Measurements from ENCODE around the gene ZBTB8A. TPM values are rescaled to one million over a fixed set of nuclear protein-coding genes. Genes with fewer than 3 reads are reported as not detected.
A peak's percentile ranks its signal among the peaks of the same experiment; 100 is the strongest.

The ZBTB8A gene
- total RNA-seq, 1 donor from 2014 or later, result 12.0 TPM

DNA sequence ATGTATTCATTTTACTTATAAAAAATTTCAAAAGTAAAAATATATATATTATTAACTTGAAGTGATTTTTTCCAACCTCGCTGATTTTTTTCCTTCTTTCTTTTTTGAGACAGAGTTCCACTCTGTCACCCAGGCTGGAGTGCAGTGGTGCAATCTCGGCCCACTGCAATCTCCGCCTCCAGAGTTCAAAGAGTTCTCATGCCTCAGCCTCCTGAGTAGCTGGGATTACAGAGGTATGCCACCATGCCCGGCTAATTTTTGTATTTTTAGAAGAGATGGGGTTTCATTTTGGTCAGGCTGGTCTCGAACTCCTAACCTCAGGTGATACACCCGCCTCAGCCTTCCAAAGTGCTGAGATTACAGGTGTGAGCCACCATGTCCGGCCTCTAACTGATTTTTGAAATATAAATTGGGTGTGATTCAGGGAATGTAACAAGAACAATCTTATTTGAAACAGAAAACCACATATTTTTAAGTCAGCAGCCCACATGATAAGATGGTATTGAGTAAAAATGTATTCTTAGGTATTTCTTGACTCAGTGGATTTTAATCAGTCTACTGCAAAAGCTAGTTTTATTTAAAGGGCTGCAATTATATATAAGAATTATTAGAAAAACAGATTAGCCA lies 44.4 kb upstream of the ZBTB8A start:
- no peaks in the 10 kb centered on the region for H3K27me3 Mint-ChIP-seq (ENCODE audit: unreplicated experiment)
- peaks cover 2% of the 10 kb centered on the region for H3K9me3 Mint-ChIP-seq (ENCODE audit: unreplicated experiment)
- no peak overlapping the region for H3K27ac Mint-ChIP-seq (ENCODE audit: unreplicated experiment)
- no peaks in the 10 kb centered on the region for H3K36me3 Mint-ChIP-seq (ENCODE audit: unreplicated experiment)
- TF ChIP-seq, protein P1, sequence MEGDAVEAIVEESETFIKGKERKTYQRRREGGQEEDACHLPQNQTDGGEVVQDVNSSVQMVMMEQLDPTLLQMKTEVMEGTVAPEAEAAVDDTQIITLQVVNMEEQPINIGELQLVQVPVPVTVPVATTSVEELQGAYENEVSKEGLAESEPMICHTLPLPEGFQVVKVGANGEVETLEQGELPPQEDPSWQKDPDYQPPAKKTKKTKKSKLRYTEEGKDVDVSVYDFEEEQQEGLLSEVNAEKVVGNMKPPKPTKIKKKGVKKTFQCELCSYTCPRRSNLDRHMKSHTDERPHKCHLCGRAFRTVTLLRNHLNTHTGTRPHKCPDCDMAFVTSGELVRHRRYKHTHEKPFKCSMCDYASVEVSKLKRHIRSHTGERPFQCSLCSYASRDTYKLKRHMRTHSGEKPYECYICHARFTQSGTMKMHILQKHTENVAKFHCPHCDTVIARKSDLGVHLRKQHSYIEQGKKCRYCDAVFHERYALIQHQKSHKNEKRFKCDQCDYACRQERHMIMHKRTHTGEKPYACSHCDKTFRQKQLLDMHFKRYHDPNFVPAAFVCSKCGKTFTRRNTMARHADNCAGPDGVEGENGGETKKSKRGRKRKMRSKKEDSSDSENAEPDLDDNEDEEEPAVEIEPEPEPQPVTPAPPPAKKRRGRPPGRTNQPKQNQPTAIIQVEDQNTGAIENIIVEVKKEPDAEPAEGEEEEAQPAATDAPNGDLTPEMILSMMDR (IDR thresholded peaks at IDR 0.05; ENCODE audit: partially characterized antibody, unreplicated experiment), result no peak
- no peak for DNase-seq
- H3K4me3 Mint-ChIP-seq (ENCODE audit: unreplicated experiment), result no peak overlapping the region
- H3K4me1 Mint-ChIP-seq (ENCODE audit: low read depth, unreplicated experiment), result peaks cover 3% of the 10 kb centered on the region

DNA sequence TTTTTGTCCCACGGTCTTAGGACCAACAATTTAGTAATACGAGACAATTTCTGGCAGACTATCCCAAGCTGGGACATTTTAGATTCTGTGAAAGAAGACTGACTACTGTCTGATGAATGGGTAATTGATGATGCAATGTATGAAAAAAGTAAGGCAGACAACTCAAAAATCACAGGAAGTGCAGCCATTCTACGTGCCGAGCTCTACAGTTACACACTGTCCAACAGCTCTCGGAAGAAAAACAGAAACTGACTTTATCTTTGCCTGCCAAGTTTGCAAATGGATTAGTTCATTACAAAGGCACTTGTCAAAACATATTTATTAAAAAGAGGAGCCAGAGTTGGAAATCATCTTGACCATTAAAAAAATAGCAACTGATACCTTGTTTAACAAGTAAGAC lies 43.1 kb upstream of the ZBTB8A start:
- peaks cover 2% of the 10 kb centered on the region for H3K9me3 Mint-ChIP-seq (ENCODE audit: unreplicated experiment)
- DNase-seq, result no peak
- no peak overlapping the region for H3K27ac Mint-ChIP-seq (ENCODE audit: unreplicated experiment)
- no peaks in the 10 kb centered on the region for H3K36me3 Mint-ChIP-seq (ENCODE audit: unreplicated experiment)
- TF ChIP-seq, protein P1 (IDR thresholded peaks at IDR 0.05; ENCODE audit: partially characterized antibody, unreplicated experiment), result no peak
- no peaks in the 10 kb centered on the region for H3K27me3 Mint-ChIP-seq (ENCODE audit: unreplicated experiment)
- H3K4me1 Mint-ChIP-seq (ENCODE audit: low read depth, unreplicated experiment), result peaks cover 3% of the 10 kb centered on the region
- no peak overlapping the region for H3K4me3 Mint-ChIP-seq (ENCODE audit: unreplicated experiment)

DNA sequence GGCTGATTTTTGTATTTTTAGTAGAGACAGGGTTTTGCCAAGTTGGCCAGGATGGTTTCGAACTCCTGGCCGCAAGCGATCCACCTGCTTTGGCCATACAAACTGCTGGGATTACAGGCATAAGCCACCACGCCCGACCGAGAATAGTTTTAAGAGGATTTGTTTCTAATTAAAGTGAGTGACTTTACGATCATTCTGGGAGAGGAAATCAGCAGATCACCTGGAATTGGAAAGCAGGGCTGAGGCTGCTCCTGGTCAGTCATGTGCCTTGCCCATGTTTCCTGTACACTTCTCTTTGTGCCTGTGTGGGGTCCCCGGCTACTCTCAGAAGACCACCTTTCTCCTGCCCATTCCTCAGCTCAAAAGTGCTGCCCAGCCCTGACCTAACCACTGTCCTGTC lies 40.5 kb upstream of the ZBTB8A start:
- no peaks in the 10 kb centered on the region for H3K36me3 Mint-ChIP-seq (ENCODE audit: unreplicated experiment)

DNA sequence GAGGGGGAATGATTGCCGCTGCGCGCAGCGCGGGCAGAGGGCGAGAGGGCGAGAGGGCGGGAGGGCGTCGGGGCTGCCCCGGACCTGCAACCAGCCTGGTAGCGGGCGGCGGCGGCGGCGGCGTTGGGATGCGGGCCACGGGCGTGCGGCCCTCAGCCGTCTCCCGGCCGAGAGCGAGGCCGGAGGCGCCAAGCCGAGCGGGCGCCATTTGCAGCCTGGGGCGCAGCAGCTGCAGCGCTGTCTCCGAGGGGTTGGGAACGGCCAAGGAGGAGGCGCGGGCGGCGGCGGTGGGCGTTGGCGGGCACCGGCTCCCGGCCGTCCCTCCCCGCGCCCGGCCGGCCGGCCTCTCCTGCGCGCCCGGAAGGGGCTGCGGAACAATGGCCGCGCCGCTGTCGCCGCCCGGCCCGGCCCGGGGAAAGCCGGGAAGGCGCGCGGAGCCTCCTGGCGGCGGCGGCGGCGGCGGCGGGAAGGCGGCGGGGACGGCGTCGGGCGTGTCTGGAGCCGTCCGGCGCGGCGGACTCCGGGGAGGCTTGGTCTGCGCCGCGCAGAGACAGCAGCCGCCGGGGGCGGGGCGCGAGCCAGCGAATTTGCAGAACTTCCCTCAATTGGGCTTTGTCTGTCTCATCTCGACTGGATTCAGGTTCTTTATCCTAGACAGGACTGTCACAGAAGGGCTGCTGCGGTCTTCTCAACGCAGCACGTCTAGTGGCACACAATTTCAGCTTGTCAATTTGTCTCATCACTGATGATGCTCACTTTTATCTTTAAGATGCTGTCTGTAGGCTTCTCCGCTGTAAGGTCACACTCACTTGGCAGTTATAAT lies 38.6 kb upstream of the ZBTB8A start:
- TF ChIP-seq, protein P1 (IDR thresholded peaks at IDR 0.05; ENCODE audit: partially characterized antibody, unreplicated experiment), result no peak
- H3K9me3 Mint-ChIP-seq (ENCODE audit: unreplicated experiment), result peaks cover 7% of the 10 kb centered on the region
- DNase-seq, result peak; percentile 77
- H3K4me3 Mint-ChIP-seq (ENCODE audit: unreplicated experiment), result peak overlapping the region; percentile 90
- no peaks in the 10 kb centered on the region for H3K36me3 Mint-ChIP-seq (ENCODE audit: unreplicated experiment)
- peaks cover 4% of the 10 kb centered on the region for H3K4me1 Mint-ChIP-seq (ENCODE audit: low read depth, unreplicated experiment)
- peak overlapping the region; percentile 93 for H3K27ac Mint-ChIP-seq (ENCODE audit: unreplicated experiment)
- peaks cover 3% of the 10 kb centered on the region for H3K27me3 Mint-ChIP-seq (ENCODE audit: unreplicated experiment)

More for the DNA sequence above, 40.5 kb upstream of the ZBTB8A start:
- TF ChIP-seq, protein P1 (IDR thresholded peaks at IDR 0.05; ENCODE audit: partially characterized antibody, unreplicated experiment), result no peak
- H3K27ac Mint-ChIP-seq (ENCODE audit: unreplicated experiment), result no peak overlapping the region
- peaks cover 7% of the 10 kb centered on the region for H3K4me1 Mint-ChIP-seq (ENCODE audit: low read depth, unreplicated experiment)
- no peaks in the 10 kb centered on the region for H3K27me3 Mint-ChIP-seq (ENCODE audit: unreplicated experiment)
- peaks cover 7% of the 10 kb centered on the region for H3K9me3 Mint-ChIP-seq (ENCODE audit: unreplicated experiment)
- H3K4me3 Mint-ChIP-seq (ENCODE audit: unreplicated experiment), result peak overlapping the region; percentile 90
- no peak for DNase-seq

DNA sequence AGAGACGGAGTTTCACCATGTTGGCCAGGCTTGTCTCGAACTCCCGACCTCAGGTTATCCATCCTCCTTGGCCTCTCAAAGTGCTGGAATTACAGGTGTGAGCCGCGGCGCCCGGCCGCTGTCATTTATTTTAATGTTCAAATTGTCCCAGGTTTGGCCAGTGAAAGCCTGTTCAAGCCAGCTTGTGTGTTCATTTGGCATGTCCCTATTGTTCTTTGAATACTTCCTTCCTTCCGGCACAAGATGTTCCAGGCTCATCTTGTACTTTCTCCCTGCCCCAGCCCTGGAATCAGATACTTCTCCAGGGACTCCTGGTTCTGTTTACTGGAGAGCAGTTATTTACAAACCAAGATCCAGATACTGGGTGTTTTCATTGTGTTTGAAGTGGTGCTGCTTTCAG lies 37.4 kb upstream of the ZBTB8A start:
- Mint-ChIP-seq H3K27ac (ENCODE audit: unreplicated experiment) (peak overlapping the region; percentile 38), H3K4me3 (ENCODE audit: unreplicated experiment) (peak overlapping the region; percentile 36), H3K36me3 (ENCODE audit: unreplicated experiment) (no peaks in the 10 kb centered on the region), H3K4me1 (ENCODE audit: low read depth, unreplicated experiment) (peaks cover 4% of the 10 kb centered on the region), H3K9me3 (ENCODE audit: unreplicated experiment) (peaks cover 7% of the 10 kb centered on the region), H3K27me3 (ENCODE audit: unreplicated experiment) (peaks cover 3% of the 10 kb centered on the region)
- TF ChIP-seq, protein P1 (IDR thresholded peaks at IDR 0.05; ENCODE audit: partially characterized antibody, unreplicated experiment), result no peak
- DNase-seq, result no peak
